Breast epithelium (tissue), 4 donors: Measurements from ENCODE around the gene TMEM18. TPM values are rescaled to one million over a fixed set of nuclear protein-coding genes. Genes with fewer than 3 reads are reported as not detected.

Experiments
- DNase-seq, 2 donors: peaks; one replicate each; pipeline ENCODE4 v3.0.0-alpha.2; 2019; ENCODE audit warnings: low spot score in 2 of 2
- H3K27ac ChIP-seq, 2 donors: fragments of 200-600 bp; sonication (generic) in 1 of 2; one replicate each; pipeline ENCODE4 v1.5.1; 2016 to 2019; ENCODE audit warnings: mild to moderate bottlenecking in 1 of 2
- H3K27me3 ChIP-seq, 2 donors: fragments of 200-600 bp; sonication (generic) in 1 of 2; one replicate each; pipeline versions ENCODE4 v1.5.1 to v1.6.0; 2017 to 2019; ENCODE audit warnings: control low read depth in 1 of 2, mild to moderate bottlenecking in 1 of 2
- H3K36me3 ChIP-seq: fragments of 200-600 bp; one replicate; pipeline ENCODE4 v1.5.1; 2019
- H3K4me1 ChIP-seq, 2 donors: fragments of 200-600 bp; sonication (generic); one replicate each; pipeline ENCODE4 v1.5.1; 2016 to 2019; ENCODE audit warnings: control low read depth in 1 of 2
- H3K4me3 ChIP-seq, 3 donors: fragments of 200-600 bp; sonication (generic); 1 replicate in 2 of 3; 2 replicates in 1 of 3; pipeline ENCODE4 v1.5.1; 2016 to 2019; ENCODE audit warnings: mild to moderate bottlenecking in 3 of 3, moderate library complexity in 2 of 3
- H3K9me3 ChIP-seq, 2 donors: fragments of 200-600 bp; sonication (generic) in 1 of 2; one replicate each; pipeline ENCODE4 v1.5.1; 2016 to 2019; ENCODE audit warnings: control low read depth in 1 of 2
- CTCF ChIP-seq, 3 donors: fragments of 450-650 bp; IDR thresholded peaks; one replicate each; pipeline ENCODE4 v1.5.1; 2016 to 2017; ENCODE audit warnings: antibody characterized with exemption in 3 of 3, mild to moderate bottlenecking in 3 of 3, moderate library complexity in 3 of 3
- POLR2A ChIP-seq: fragments of 450-650 bp; IDR thresholded peaks from one replicate; pipeline ENCODE4 v1.6.1; 2016; ENCODE audit warnings: antibody characterized with exemption, mild to moderate bottlenecking, moderate library complexity
- POLR2AphosphoS5 ChIP-seq, 3 donors: sonication (generic); formaldehyde crosslinking; IDR thresholded peaks; one replicate each; pipeline ENCODE4 v1.6.1; 2017; ENCODE audit warnings: antibody characterized with exemption in 3 of 3
- intact Hi-C: fragments of 100-400 bp; cut with DNase I; formaldehyde crosslinking; loops from one replicate; pipeline ENCODE4 v1.15.1; 2023; ENCODE audit warnings: low total_unique reads
- total RNA-seq, 3 donors: library from RNA; depleted of rRNA; stranded (reverse); fragments of >200 nt; gene quantifications; one replicate each; pipeline ENCODE4 v1.1.0, GENCODE V29; 2016

TMEM18 gene
- 10 to 100 TPM; 17.7 to 34.6 (median 27.4) TPM for total RNA-seq

DNA sequence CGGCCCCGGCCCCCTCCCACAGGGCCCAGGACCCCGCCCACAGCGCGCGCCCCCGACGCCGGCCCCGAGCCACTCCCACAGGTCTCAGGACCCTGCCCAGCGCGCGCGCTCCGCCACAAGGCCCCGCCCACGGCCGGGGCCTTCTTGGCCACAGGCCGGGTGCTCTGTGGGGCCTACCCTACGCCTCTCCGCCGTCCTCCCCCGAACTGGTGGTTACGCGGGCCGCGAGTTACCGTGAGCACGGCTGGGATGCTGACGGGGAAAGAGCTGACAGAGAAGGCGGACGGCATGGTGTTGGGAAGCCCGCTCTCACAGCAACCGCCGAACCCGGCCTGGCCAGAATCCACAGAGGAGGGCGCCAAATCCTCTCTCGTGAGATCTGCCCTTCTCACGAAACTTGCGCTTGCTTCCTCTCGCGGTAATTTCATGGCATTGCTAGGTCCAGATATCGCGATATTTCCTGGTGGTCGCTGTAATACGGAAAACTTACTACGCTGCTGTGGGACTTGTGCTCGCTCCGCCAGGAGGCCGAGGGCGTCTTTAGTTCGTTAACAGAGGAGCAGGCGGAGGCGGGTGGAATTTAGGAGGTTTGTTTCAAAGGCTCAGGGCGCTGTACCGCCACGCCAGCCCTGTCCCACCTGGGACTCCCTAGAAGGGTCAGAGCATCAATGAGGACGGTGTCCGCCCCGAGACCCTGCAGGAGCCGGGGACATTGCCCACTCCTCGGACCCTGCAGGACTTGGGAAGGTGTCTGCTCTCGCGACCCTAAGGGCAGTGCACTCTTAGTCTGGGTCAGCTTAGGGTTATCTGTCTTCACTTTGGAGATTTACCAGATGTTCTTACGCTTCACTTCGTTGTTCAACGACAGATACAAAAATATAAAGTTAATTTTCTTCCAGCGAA is at the start of gene TMEM18:
TMEM18 (minus strand) TSS at position 351 of the 903 bp plus-strand sequence; CDS start at position 290, 61 bp downstream.
- Histone ChIP-seq H3K4me3 (peak within 1 kb of the TSS; percentile 63 to 82 (median 78)), H3K27ac (peak within 1 kb of the TSS; percentile 98), H3K4me1 (no peaks in the 10 kb centered on the region), H3K36me3 (no peaks in the 10 kb centered on the region), H3K9me3 (no peaks in the 10 kb centered on the region), H3K27me3 (no peaks in the 10 kb centered on the region)
- TF ChIP-seq POLR2AphosphoS5 (IDR thresholded peaks at IDR 0.05) (peak; percentile 98), POLR2A (peak; percentile 92), CTCF (IDR thresholded peaks at IDR 0.05) (peak; percentile 38 to 53 (median 48))
- peak; percentile 92 to 95 for DNase-seq
- intact Hi-C loops = no loop called here

DNA sequence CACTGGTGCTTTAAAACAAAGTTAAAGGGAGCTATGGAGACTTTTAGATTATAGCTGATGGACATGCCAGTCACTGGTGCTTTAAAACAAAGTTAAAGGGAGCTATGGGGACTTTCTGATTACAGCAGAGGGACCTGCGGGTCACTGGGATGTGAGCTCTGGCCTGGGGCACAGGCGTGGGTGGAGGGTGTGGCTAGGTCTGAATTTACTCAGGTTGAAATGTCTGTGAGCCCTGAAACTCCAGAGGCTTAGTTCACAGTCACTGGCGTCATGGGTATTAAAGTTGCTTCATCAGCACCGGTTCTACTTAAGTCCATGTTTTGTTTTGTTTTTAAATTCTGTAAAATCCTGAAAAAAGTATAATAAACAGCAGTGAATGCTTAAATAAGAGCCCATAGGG is 49.0 kb upstream of the TMEM18 start:
- DNase-seq = no peak
- H3K27ac ChIP-seq = no peak overlapping the region
- H3K4me3 ChIP-seq = no peak overlapping the region
- H3K9me3 ChIP-seq = no peaks in the 10 kb centered on the region
- H3K4me1 ChIP-seq = no peaks in the 10 kb centered on the region
- no peaks in the 10 kb centered on the region for H3K36me3 ChIP-seq
- H3K27me3 ChIP-seq = no peaks in the 10 kb centered on the region
- intact Hi-C loops = no loop called here
- no peak for TF ChIP-seq POLR2A

- no peak overlapping the region for H3K4me3 ChIP-seq
- no peaks in the 10 kb centered on the region for H3K27me3 ChIP-seq
- H3K27ac ChIP-seq = no peak overlapping the region
- no peaks in the 10 kb centered on the region for H3K4me1 ChIP-seq
- intact Hi-C loops = no loop called here
- H3K36me3 ChIP-seq = no peaks in the 10 kb centered on the region
- no peaks in the 10 kb centered on the region for H3K9me3 ChIP-seq
- TF ChIP-seq POLR2A (no peak), CTCF (IDR thresholded peaks at IDR 0.05) (no peak), POLR2AphosphoS5 (IDR thresholded peaks at IDR 0.05) (no peak)
- DNase-seq = no peak
These were observed 48.3 kb upstream of the TMEM18 start for GRCh38 chr2:725468-725867.

DNA sequence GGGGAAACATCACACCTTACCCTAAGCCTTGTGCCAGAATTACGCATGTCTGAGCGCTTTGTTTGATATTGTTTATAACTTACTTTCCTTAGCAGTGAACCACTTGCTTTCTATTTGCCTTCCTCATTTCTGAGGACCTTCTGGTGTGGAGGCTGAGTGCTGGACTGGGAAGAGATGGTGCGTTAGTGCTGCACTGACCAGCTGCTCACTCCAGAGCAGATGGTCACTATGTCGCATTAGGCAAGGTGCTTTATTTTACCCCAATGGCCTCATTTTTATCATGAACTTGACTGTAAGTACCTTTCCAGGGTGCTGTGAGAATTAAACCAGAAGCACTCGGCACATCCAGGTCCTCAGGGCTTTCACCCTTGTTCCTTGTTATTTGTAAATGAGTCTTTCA is 46.6 kb upstream of the TMEM18 start:
- no peaks in the 10 kb centered on the region for H3K4me1 ChIP-seq
- no peaks in the 10 kb centered on the region for H3K27me3 ChIP-seq
- TF ChIP-seq POLR2A = no peak
- no peak for TF ChIP-seq CTCF (IDR thresholded peaks at IDR 0.05)
- no peak for TF ChIP-seq POLR2AphosphoS5 (IDR thresholded peaks at IDR 0.05)
- H3K27ac ChIP-seq = no peak overlapping the region
- intact Hi-C loops = no loop called here
- H3K36me3 ChIP-seq = no peaks in the 10 kb centered on the region
- no peaks in the 10 kb centered on the region for H3K9me3 ChIP-seq
- no peak overlapping the region for H3K4me3 ChIP-seq
- DNase-seq = no peak

- intact Hi-C loops = no loop called here
- Histone ChIP-seq H3K27ac (no peak overlapping the region), H3K4me3 (no peak overlapping the region), H3K27me3 (no peaks in the 10 kb centered on the region), H3K9me3 (no peaks in the 10 kb centered on the region), H3K36me3 (no peaks in the 10 kb centered on the region), H3K4me1 (no peaks in the 10 kb centered on the region)
- no peak for TF ChIP-seq CTCF (IDR thresholded peaks at IDR 0.05)
- TF ChIP-seq POLR2A = no peak
- no peak for TF ChIP-seq POLR2AphosphoS5 (IDR thresholded peaks at IDR 0.05)
- no peak for DNase-seq
These were observed 43.6 kb upstream of the TMEM18 start for GRCh38 chr2:720842-721241.
